ENCODE results near the gene FXYD5.

DNA sequence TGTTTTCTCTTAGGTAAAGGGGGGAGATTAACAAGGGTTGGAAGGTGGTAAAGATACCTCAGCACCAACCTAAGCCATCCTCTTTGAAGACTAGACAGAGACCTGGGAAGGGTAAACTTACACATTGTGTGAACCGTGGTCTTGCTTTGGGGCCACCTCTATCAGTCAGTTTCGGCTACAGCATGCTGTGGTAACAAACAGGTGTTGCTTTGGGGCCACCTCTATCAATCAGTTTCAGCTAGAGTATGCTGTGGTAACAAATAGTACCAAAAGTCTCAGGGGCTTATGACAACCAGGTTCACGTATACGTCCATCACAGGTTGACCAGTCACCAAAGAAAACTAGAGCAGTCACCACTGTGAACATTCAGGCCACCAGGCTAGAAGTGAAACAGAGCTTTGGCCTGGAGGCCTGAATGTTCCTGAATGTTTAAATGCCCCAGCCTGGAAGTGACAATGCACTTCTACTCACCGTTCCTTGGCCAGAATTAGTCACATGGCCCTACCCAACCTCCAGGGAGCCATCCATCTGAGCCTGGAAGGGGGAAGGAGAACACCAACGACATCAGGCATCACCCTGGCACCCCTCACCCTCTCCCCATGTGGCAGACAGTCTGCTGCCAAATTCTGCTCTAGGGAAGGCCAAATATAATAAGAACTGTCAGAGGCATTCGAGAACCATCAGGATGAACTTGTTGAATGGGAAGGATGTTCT lies 7.6 kb upstream of the FXYD5 start:
- TF ChIP-seq, protein P1, sequence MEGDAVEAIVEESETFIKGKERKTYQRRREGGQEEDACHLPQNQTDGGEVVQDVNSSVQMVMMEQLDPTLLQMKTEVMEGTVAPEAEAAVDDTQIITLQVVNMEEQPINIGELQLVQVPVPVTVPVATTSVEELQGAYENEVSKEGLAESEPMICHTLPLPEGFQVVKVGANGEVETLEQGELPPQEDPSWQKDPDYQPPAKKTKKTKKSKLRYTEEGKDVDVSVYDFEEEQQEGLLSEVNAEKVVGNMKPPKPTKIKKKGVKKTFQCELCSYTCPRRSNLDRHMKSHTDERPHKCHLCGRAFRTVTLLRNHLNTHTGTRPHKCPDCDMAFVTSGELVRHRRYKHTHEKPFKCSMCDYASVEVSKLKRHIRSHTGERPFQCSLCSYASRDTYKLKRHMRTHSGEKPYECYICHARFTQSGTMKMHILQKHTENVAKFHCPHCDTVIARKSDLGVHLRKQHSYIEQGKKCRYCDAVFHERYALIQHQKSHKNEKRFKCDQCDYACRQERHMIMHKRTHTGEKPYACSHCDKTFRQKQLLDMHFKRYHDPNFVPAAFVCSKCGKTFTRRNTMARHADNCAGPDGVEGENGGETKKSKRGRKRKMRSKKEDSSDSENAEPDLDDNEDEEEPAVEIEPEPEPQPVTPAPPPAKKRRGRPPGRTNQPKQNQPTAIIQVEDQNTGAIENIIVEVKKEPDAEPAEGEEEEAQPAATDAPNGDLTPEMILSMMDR (IDR thresholded peaks at IDR 0.05) = no peak
- TF ChIP-seq POLR2A (IDR thresholded peaks at IDR 0.05) = no peak
